HG03064 (cell line): ENCODE results near the gene TFB1M.
"Not testable (repeated sequence)": the region's sequence is repeated elsewhere in the genome, so short reads cannot be mapped to it uniquely, and the experiment has no call there.

Experiments used
- ATAC-seq: cut with Tn5 transposase; IDR thresholded peaks from one replicate; pipeline ENCODE4 v1.9.1; 2021; ENCODE audit warnings: low read depth; ENCODE audit not compliant: unreplicated experiment

Gene TFB1M

DNA sequence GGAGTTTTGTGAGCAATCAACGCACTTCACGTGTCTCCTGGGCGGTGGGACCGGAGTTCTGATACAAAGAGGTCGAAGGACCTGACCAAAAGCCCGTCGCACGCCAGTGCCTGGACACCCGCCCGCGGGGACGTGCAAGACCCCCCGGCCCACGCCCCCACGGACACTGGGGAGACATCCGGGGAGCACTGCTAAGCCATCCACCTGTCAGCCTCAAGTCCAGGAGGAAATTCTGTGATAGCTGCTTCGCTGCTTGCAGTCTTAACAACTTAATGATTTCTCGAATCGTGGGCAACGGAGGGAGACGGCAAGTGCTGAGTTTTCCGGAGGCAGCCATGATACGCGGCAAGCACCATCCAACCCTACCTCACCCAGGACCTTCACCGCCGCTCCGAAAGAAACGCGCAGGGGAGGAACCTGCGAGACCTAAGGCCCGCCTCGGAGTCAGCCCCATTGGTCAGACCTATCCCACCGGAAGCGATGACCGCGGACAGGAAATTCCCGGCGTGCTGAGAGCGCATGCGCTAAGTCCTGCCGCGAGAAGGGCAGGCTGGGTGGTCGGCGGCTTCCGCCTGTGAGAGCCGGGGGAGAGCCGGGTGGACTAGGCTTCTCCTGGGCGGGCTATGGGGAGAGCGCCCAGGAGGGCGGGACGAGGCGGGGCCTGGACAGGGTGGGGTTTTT lies at the start of gene TFB1M:
Gene TFB1M (minus strand): TSS at position 393 of the 681 bp plus-strand sequence. CDS start 56 bp downstream, at position 337.
- peak; percentile 96 for ATAC-seq

GRCh38 chr6:155364021-155364420 lies 49.7 kb upstream of the TFB1M start:
- not testable (repeated sequence) for ATAC-seq

- not testable (repeated sequence) for ATAC-seq
Observed at GRCh38 chr6:155362968-155363632, 48.8 kb upstream of the TFB1M start.

- no peak for ATAC-seq
Observed at GRCh38 chr6:155354167-155354566, 39.9 kb upstream of the TFB1M start.

- ATAC-seq, result no peak
Observed at GRCh38 chr6:155352811-155353210, 38.5 kb upstream of the TFB1M start.

GRCh38 chr6:155352130-155352420 lies 37.8 kb upstream of the TFB1M start:
- no peak for ATAC-seq

- ATAC-seq, result peak; percentile 98
Observed at GRCh38 chr6:155351273-155352129, 37.2 kb upstream of the TFB1M start.

GRCh38 chr6:155349956-155350355 lies 35.7 kb upstream of the TFB1M start:
- no peak for ATAC-seq

GRCh38 chr6:155349129-155349528 lies 34.8 kb upstream of the TFB1M start:
- no peak for ATAC-seq

GRCh38 chr6:155347800-155348199 lies 33.5 kb upstream of the TFB1M start:
- ATAC-seq, result no peak

DNA sequence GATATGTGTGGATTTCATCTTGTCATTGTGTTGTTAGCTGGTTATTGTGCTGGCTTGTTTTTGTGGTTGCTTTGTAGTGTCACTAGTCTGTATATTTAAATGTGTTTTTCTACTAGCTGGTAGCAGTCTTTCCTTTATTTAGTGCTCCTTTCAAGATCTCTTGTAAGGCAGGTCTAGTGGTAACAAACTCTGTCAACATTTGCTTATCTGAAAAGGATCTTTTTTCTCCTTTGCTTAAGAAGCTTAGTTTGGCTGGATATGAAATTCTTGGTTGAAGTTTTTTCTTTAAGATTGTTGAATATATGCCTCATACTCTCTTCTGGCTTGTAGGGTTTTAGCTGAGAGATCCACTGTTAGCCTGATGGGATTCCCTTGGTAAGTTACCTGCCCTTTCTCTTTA lies 32.7 kb upstream of the TFB1M start:
- ATAC-seq, result no peak

GRCh38 chr6:155344341-155345006 lies 30.2 kb upstream of the TFB1M start:
- no peak for ATAC-seq

- ATAC-seq, result peak; percentile 56
Observed at GRCh38 chr6:155341130-155341828, 27.0 kb upstream of the TFB1M start.

GRCh38 chr6:155340464-155341129 lies 26.3 kb upstream of the TFB1M start:
- ATAC-seq, result no peak

DNA sequence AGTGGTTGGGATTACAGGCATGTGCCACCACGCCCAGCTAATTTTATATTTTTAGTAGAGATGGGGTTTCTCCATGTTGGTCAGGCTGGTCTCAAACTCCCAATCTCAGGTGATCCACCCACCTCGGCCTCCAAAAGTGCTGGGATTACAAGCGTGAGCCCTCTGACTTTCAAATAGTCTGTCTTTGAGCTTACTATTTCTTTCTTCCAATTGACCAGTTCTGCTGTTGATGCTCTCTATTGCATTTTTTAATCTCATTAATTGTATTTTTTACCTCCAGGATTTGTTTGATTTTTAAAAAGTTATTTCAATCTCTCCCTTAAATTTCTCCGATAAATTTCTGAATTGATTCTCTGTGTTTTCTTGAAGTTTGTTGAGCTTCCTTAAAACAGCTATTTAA lies 25.6 kb upstream of the TFB1M start:
- ATAC-seq, result not testable (repeated sequence)

GRCh38 chr6:155338237-155338636 lies 24.0 kb upstream of the TFB1M start:
- ATAC-seq, result not testable (repeated sequence)

- no peak for ATAC-seq
Observed at GRCh38 chr6:155335265-155335664, 21.0 kb upstream of the TFB1M start.

DNA sequence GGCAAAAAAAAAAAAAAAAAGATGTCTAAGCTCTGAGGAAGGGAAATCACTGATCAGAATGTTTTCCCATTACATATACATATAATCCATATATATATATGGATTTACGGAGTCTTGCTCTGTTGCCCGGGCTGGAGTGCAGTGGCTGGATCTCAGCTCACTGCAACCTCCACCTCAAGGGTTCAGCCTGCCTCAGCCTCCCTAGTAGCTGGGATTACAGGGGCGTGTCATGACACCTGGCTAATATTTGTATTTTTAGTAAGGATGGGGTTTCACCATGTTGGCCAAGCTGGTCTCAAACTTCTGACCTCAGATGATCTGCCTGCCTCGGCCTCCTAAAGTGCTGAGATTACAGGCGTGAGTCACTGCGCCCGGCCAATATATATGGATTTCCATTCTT lies 19.8 kb upstream of the TFB1M start:
- not testable (repeated sequence) for ATAC-seq

- peak; percentile 82 for ATAC-seq
Observed at GRCh38 chr6:155333414-155333813, 19.1 kb upstream of the TFB1M start.

DNA sequence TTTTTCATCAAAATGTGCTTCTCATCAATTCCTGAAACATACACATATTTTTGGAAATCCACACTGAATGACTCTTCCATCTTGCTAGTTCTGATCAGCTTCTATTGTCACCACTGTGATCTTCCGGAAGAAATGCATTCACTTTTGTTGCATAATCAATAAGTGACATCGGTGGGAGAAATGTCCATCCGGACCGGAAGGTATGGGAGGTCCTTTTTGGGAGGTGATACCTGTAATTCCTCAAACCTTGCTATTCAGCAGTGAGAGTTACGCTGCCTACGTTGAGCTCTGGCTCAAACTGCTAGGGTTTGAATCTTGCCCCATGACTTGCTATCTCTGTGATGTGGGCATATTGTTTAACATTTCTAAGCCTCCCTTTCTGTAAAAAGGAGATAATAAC lies 16.6 kb upstream of the TFB1M start:
- no peak for ATAC-seq
